HepG2 (cell line): ENCODE measurements around the gene NDUFA8.

Experiments
- E2F1 ChIP-seq: sonication (generic); formaldehyde crosslinking; IDR thresholded peaks from 2 replicates; pipeline ENCODE4 v1.5.0; 2020; ENCODE audit warnings: missing genetic modification reagents
- FOXM1 ChIP-seq: sonication (generic); formaldehyde crosslinking; IDR thresholded peaks from 2 replicates; pipeline ENCODE4 v1.5.0; 2020; ENCODE audit warnings: missing genetic modification reagents
- HMGA1 ChIP-seq: sonication (generic); formaldehyde crosslinking; conservative IDR thresholded peaks from 2 replicates; pipeline ENCODE4 v1.4.0; 2020; ENCODE audit warnings: missing genetic modification reagents
- KLF16 ChIP-seq, 2 experiments: sonication (generic) in 1 of 2; formaldehyde crosslinking in 1 of 2; IDR thresholded peaks; 2 replicates each; pipeline versions ENCODE4 v1.6.1 to v1.8.0; 2016 to 2023; ENCODE audit warnings: missing genetic modification reagents in 2 of 2, missing compliant biosample characterization in 1 of 2
- NR3C1 ChIP-seq: sonication (generic); formaldehyde crosslinking; IDR thresholded peaks from 2 replicates; pipeline ENCODE4 v1.4.0; 2020; ENCODE audit warnings: missing genetic modification reagents
- PCBP2 ChIP-seq: fragments of 200-400 bp; formaldehyde crosslinking; optimal IDR thresholded peaks from 2 replicates; pipeline ENCODE3; 2018; ENCODE audit warnings: low read length, low read depth; ENCODE audit not compliant: poor library complexity, severe bottlenecking
- POLR2A ChIP-seq, 2 experiments: IDR thresholded peaks; 2 replicates each; pipeline ENCODE4 v1.6.1; 2011; ENCODE audit warnings: low read depth in 2 of 2, low read length in 2 of 2, mild to moderate bottlenecking in 1 of 2, moderate library complexity in 1 of 2; ENCODE audit not compliant: insufficient read depth in 1 of 2
- RNF2 ChIP-seq: fragments of 450-650 bp; conservative IDR thresholded peaks from 2 replicates; pipeline ENCODE4 v1.6.1; 2016; ENCODE audit warnings: low read depth
- ZNF274 ChIP-seq: sonication (generic); formaldehyde crosslinking; IDR thresholded peaks from 2 replicates; pipeline ENCODE4 v1.5.1; 2020; ENCODE audit warnings: mild to moderate bottlenecking, missing genetic modification reagents
- ZNF580 ChIP-seq: IDR thresholded peaks from 2 replicates; pipeline ENCODE4 v1.6.1; 2016; ENCODE audit warnings: low read depth, borderline replicate concordance
- ZNF589 ChIP-seq: sonication (generic); formaldehyde crosslinking; conservative IDR thresholded peaks from 2 replicates; pipeline ENCODE4 v1.8.0; 2022; ENCODE audit warnings: mild to moderate bottlenecking, moderate library complexity, missing genetic modification reagents
- ZNF773 ChIP-seq: sonication (generic); formaldehyde crosslinking; IDR thresholded peaks from 2 replicates; pipeline ENCODE4 v1.4.0; 2020; ENCODE audit warnings: missing genetic modification reagents, borderline replicate concordance
- TF ChIP-seq, protein P1 (sequence below): sonication (generic); formaldehyde crosslinking; IDR thresholded peaks from 2 replicates; pipeline ENCODE4 v1.5.0; 2020; ENCODE audit warnings: mild to moderate bottlenecking, missing genetic modification reagents, moderate library complexity

DNA sequence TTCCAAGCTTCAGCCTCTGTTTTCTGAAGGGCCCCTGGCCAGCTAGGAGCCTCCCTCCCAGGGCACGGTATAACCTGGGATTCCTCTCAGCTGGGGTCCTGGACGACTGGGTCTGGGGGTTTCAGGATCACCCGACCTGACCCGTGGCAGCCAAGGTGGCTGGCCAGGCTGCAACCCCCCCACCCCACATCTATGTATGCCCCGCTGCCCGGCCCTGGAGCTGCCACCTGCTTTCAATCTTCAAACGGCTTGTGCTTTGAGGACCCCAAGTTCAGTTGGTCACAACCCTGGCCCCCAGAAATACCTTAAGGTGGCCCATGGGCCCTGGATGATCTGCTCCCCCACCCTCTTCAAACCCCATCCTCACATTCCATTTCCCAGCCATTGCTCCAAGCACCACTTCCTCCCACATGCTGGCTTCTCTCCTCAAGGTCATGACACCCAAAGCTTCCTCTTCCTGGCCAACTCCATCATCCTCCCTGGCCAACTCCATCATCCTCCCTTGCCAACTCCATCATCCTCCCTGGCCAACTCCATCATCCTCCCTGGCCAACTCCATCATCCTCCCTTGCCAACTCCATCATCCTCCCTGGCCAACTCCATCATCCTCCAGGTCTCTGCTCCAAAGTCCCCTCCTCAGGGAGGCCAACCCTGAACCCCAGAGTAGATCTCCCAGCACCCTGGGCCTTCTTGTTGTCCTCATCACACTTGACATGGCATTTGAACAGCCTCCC, 49.3 kb downstream of the NDUFA8 start:
- TF ChIP-seq ZNF274 (CRISPR knock-in tag) (no peak), KLF16 (CRISPR knock-in tag; IDR thresholded peaks at IDR 0.05) (no peak), ZNF773 (CRISPR knock-in tag) (no peak), ZNF589 (CRISPR knock-in tag) (no peak), FOXM1 (CRISPR knock-in tag) (no peak), PCBP2 (no peak), NR3C1 (CRISPR knock-in tag) (no peak), RNF2 (no peak), E2F1 (CRISPR knock-in tag) (no peak), POLR2A (IDR thresholded peaks at IDR 0.05; ENCODE audit: insufficient read depth in 1 of 2, low read depth in 2 of 2, low read length in 2 of 2) (no peak), HMGA1 (CRISPR knock-in tag) (no peak), ZNF580 (CRISPR knock-in tag) (no peak)
- TF ChIP-seq, protein P1, sequence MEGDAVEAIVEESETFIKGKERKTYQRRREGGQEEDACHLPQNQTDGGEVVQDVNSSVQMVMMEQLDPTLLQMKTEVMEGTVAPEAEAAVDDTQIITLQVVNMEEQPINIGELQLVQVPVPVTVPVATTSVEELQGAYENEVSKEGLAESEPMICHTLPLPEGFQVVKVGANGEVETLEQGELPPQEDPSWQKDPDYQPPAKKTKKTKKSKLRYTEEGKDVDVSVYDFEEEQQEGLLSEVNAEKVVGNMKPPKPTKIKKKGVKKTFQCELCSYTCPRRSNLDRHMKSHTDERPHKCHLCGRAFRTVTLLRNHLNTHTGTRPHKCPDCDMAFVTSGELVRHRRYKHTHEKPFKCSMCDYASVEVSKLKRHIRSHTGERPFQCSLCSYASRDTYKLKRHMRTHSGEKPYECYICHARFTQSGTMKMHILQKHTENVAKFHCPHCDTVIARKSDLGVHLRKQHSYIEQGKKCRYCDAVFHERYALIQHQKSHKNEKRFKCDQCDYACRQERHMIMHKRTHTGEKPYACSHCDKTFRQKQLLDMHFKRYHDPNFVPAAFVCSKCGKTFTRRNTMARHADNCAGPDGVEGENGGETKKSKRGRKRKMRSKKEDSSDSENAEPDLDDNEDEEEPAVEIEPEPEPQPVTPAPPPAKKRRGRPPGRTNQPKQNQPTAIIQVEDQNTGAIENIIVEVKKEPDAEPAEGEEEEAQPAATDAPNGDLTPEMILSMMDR (CRISPR knock-in tag) = no peak
